Hepatocyte (in vitro differentiated cells): Measurements from ENCODE around the gene TRIM34.

Source experiments
- EZH2 ChIP-seq: fragments of 200-600 bp; sonication (generic); IDR thresholded peaks from 2 replicates; pipeline ENCODE4 v1.6.1; 2016; ENCODE audit warnings: antibody characterized with exemption, mild to moderate bottlenecking, borderline replicate concordance
- EZH2phosphoT487 ChIP-seq: fragments of 200-600 bp; sonication (generic); IDR thresholded peaks from one replicate; pipeline ENCODE4 v1.6.1; 2018; ENCODE audit warnings: antibody characterized with exemption, mild to moderate bottlenecking, low read depth, moderate library complexity; ENCODE audit not compliant: unreplicated experiment, severe bottlenecking
- TF ChIP-seq, protein P1 (sequence below): fragments of 200-600 bp; sonication (generic); IDR thresholded peaks from 2 replicates; pipeline ENCODE4 v1.5.1; 2016; ENCODE audit warnings: antibody characterized with exemption, mild to moderate bottlenecking; ENCODE audit not compliant: poor library complexity

DNA sequence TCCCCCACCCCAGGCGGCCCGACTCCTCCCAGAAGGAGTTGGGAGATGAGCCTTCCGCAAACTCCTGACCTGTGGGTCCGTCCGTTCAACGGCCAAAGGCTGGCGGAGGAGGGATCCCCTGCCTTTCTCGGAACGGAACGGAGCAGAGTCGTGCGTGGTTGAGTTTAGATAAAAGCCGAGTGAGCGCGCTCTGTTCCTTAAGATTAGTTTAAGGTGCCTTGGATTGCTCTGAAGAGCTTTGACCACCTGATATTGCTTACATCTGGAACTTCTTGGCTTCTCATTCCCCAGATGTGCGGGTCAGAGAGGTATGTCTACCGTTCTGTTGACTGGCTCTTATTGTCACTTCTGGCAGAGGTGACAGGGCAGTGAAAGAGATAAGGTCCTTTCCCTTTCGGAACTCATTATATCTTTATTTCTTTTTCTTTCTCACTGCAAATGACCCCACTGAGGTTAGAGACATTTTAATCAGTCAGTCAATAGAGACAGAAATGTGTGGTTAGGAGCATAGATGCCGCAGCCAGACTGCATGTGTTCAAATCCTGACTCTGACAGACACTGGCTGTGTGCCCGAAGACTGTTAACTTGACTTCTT lies 28.1 kb upstream of the TRIM34 start, which contains the start of gene TRIM6:
- TF ChIP-seq, protein P1, sequence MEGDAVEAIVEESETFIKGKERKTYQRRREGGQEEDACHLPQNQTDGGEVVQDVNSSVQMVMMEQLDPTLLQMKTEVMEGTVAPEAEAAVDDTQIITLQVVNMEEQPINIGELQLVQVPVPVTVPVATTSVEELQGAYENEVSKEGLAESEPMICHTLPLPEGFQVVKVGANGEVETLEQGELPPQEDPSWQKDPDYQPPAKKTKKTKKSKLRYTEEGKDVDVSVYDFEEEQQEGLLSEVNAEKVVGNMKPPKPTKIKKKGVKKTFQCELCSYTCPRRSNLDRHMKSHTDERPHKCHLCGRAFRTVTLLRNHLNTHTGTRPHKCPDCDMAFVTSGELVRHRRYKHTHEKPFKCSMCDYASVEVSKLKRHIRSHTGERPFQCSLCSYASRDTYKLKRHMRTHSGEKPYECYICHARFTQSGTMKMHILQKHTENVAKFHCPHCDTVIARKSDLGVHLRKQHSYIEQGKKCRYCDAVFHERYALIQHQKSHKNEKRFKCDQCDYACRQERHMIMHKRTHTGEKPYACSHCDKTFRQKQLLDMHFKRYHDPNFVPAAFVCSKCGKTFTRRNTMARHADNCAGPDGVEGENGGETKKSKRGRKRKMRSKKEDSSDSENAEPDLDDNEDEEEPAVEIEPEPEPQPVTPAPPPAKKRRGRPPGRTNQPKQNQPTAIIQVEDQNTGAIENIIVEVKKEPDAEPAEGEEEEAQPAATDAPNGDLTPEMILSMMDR: no peak
- TF ChIP-seq EZH2phosphoT487 (no peak), EZH2 (no peak)
